SK-N-MC (cell line): ENCODE measurements around the gene PRKG1.

ENCODE experiments used
- DNase-seq: peaks from one replicate; pipeline ENCODE4 v3.0.0-alpha.2; 2011; ENCODE audit warnings: low read depth, low spot score
- H3K27ac ChIP-seq: fragments of 200-600 bp; sonication (generic); 2 replicates; pipeline ENCODE4 v1.5.1; 2016; ENCODE audit warnings: mixed run types
- H3K36me3 ChIP-seq: fragments of 200-600 bp; sonication (generic); 2 replicates; pipeline ENCODE4 v1.6.1; 2017; ENCODE audit warnings: antibody characterized with exemption, low read length, mixed read lengths; ENCODE audit not compliant: insufficient read depth
- H3K4me3 ChIP-seq: fragments of 200-600 bp; sonication (generic); 2 replicates; pipeline ENCODE4 v1.5.1; 2016
- H3K9ac ChIP-seq: fragments of 200-600 bp; sonication (generic); 2 replicates; pipeline ENCODE4 v1.8.0; 2017; ENCODE audit warnings: mixed run types, mixed read lengths; ENCODE audit not compliant: insufficient read length
- H3K9me3 ChIP-seq: fragments of 200-600 bp; sonication (generic); 2 replicates; pipeline ENCODE4 v1.6.1; 2017; ENCODE audit warnings: low read depth, mild to moderate bottlenecking, antibody characterized with exemption, low read length, moderate library complexity, mixed read lengths
- EZH2 ChIP-seq: fragments of 200-600 bp; sonication (generic); IDR thresholded peaks from one replicate; pipeline ENCODE4 v1.6.1; 2017; ENCODE audit warnings: antibody characterized with exemption
- FOXP2 ChIP-seq: optimal IDR thresholded peaks from 2 replicates; pipeline ENCODE3; 2011; ENCODE audit warnings: mild to moderate bottlenecking, moderate library complexity; ENCODE audit not compliant: insufficient read depth; ENCODE audit errors: extremely low read length, control extremely low read depth
- POLR2AphosphoS5 ChIP-seq: IDR thresholded peaks from 2 replicates; pipeline ENCODE4 v1.6.1; 2012; ENCODE audit warnings: mild to moderate bottlenecking, low read depth, low read length, borderline replicate concordance

PRKG1 gene

DNA sequence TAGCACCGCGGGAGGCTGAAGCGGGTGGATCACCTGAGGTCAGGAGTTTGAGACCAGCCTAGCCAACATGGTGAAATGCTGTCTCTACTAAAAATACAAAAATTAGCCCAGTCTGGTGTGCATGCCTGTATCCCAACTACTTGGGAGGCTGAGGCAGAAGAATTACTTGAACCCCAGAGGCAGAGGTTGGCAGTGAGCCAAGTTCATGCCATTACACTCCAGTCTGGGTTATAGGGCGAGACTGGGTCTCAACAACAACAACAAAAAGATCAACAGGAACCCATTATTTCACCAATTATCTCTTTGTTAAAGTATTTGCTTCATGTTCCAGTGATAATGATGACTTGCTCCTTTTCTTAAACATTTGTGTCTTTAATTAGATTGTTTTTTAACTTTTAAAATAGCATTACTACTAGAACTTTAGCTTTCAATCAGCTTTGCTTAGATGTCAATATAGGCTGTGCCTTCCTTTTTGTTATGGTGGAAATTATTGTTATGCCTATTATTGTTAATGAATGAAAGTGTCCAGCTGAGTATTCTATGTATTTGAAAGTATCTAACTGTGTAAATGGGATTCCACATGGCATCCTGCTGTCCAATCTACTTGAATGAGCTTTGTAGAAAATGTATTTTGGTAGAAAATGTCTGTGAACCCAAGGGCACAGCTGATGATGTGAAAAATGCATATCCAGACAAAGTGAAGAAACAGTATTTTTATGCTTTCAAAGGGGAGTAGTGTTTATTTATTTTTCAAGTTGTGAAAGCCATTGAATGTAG lies 686.8 kb downstream of the PRKG1 start:
- Histone ChIP-seq H3K9ac (no peak overlapping the region), H3K9me3 (no peaks in the 10 kb centered on the region), H3K4me3 (no peak overlapping the region), H3K36me3 (no peaks in the 10 kb centered on the region), H3K27ac (no peak overlapping the region)
- TF ChIP-seq EZH2 (no peak), POLR2AphosphoS5 (no peak), FOXP2 (no peak)
- no peak for DNase-seq

DNA sequence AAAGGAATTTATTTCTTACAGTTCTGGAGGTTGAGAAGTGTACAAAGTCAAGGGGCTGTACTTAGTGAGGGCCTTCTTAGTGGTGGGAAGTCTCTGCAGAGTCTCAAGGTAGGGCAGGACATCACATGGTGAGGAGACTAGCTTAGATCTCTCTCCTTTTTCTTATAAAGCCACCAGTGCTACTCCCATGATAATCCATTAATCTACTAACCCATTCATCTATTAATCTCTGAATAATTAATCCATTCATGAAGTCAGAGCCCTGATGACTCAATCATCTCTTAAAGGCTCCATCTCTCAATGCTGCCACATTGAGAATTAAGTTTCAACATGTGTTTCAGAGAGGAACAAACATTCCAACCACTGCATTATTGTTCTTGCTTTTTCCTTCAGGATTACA lies 689.5 kb downstream of the PRKG1 start:
- Histone ChIP-seq H3K9ac (no peak overlapping the region), H3K27ac (no peak overlapping the region), H3K36me3 (no peaks in the 10 kb centered on the region), H3K4me3 (no peak overlapping the region), H3K9me3 (no peaks in the 10 kb centered on the region)
- DNase-seq = no peak
- TF ChIP-seq EZH2 (no peak), FOXP2 (no peak), POLR2AphosphoS5 (no peak)

DNA sequence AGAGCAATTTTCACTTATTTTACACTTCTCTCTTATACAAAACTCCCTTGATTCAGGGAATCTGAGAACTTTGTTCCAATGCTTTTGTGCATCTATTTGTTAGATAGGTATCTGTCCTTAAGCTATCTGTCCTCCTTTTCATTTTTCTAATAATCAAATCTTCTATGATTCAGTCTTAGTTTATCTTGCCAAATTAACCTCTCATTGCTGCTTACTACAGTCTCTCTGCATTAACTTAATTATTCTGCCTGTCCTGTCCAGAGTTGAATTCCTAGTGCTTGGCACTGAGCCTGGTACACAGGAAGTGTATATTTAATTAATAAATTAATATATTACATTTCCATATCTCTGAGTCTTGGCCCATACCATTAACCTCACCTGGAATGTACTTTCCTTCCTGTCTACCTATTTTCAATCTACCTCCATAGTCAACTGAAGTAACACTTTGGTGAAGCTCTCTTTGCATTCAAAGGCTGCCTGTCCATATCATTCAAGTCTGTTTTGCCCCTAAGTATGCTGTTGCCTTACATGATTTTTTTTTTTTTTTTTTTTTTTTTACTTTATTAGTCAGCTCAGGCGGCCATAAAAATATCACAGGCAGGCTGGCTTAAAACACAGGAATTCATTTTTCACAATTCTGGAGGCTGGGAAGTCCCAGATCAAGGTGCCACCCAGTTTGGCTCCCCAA lies 691.1 kb downstream of the PRKG1 start:
- Histone ChIP-seq H3K27ac (no peak overlapping the region), H3K4me3 (no peak overlapping the region), H3K9me3 (no peaks in the 10 kb centered on the region), H3K9ac (no peak overlapping the region), H3K36me3 (no peaks in the 10 kb centered on the region)
- no peak for DNase-seq
- TF ChIP-seq FOXP2 = no peak
- TF ChIP-seq EZH2 = no peak

DNA sequence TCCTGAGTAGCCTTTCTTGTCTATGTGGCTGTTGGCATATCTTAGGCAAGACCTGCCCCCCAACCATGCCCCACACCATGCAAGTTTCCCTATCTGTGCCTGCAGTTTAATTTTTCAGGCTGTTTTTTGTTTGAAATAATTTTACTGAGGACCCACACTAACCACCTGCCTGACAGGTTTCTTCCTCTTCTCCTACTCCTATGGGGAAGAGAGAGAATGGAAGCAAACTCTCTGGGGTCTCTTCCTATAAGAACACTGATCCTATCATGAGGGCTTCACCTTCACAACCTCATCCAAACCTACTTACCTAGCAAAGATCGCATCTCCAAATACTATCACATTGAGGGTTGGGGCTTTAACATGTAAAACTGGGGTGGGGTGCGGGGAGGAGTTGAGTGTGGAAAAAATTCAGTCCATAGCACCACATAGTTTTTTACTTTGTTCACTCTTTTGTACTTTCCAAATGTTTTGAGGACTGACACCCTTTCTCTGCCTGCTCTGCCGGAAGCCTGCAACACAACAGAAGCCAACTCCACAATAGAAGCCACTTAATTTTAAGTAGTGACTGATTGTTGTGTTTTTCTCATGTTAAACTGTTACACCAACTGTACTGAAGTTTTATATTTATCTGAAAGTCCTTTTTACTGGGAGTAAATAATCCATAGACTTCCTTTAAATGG lies 692.3 kb downstream of the PRKG1 start:
- Histone ChIP-seq H3K27ac (no peak overlapping the region), H3K9ac (no peak overlapping the region), H3K4me3 (no peak overlapping the region), H3K9me3 (no peaks in the 10 kb centered on the region), H3K36me3 (no peaks in the 10 kb centered on the region)
- no peak for DNase-seq
- TF ChIP-seq FOXP2 (no peak), EZH2 (no peak), POLR2AphosphoS5 (no peak)

DNA sequence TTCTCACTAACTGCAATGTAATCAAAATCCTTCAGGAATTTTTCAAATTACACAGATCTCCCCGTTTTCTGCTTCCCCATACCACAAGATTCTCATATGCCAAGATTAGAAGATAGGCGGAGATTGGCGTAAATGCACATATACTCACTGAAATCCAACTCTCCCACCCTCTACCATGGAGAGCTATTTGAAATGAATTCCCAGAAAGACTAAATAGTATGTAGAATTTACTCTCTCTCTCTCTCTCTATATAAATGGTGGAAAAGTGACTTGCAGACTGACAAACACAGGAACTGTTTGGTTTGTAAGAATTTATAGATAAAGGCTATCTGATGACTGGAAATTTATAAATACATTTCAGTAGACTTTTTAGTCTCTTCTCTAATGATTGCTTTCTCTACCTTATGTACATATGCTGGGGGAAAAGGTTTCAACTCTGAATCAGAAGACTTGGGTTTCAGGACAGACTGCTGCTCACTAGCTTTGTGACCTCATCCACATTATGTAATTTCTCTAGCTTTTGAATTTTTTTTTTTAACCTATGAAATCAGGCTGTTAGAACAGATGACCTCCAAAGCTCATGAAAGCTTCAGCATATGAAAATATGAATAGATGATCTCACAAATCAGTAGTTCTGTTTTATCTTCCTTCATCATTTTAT lies 692.9 kb downstream of the PRKG1 start:
- TF ChIP-seq FOXP2 (no peak), POLR2AphosphoS5 (no peak), EZH2 (no peak)
- Histone ChIP-seq H3K4me3 (no peak overlapping the region), H3K36me3 (no peaks in the 10 kb centered on the region), H3K9ac (no peak overlapping the region), H3K27ac (no peak overlapping the region), H3K9me3 (no peaks in the 10 kb centered on the region)
- no peak for DNase-seq

DNA sequence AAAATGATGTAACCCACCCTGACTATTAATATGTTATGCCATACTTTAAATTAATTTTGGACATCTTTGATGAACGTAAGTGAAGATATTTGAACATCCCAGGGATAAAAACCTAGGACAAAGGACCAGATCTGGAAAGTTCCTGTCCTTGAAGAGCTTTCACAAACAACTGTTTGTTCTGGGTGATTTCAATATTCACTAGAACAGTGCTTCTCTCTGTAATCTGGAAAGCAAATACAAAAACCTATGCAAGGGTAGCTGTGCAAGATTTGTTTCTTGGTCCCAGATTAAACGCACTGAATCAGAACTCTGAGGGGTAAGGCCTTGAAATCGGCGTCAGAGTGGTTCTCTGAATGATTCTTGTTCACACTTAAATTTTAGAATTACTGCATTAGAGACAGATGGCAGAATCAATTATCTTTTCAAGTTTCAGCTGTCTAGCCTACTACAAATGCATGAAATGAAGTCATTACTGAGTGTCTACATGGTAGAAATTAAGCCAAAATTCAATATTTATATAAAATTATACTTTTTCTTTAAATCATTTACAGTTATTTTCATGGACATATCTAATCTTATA lies 694.7 kb downstream of the PRKG1 start:
- TF ChIP-seq FOXP2 (no peak), POLR2AphosphoS5 (no peak), EZH2 (no peak)
- no peak overlapping the region for H3K27ac ChIP-seq

DNA sequence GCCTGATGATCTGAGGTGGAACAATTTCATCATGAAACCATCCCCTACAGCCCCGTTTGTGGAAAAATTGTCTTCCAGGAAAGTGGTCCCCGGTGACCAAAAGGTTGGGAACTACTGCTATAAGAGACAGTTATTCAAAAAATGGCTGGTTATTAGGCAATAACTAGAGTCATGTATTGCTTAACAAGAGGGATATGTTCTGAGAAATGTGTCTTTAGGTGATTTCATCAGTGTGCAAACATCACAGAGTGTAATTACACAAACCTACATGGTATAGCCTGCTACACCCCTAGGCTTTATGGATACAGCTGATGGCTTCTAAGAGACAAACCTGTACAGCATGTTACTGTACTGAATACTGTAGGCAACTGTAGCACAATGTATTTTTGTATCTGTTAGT lies 696.4 kb downstream of the PRKG1 start:
- DNase-seq = no peak
- Histone ChIP-seq H3K9ac (no peak overlapping the region), H3K4me3 (no peak overlapping the region), H3K9me3 (no peaks in the 10 kb centered on the region), H3K27ac (no peak overlapping the region), H3K36me3 (no peaks in the 10 kb centered on the region)
- TF ChIP-seq EZH2 = no peak
- no peak for TF ChIP-seq POLR2AphosphoS5
- no peak for TF ChIP-seq FOXP2

More for the DNA sequence above, 694.7 kb downstream of the PRKG1 start:
- Histone ChIP-seq H3K36me3 (no peaks in the 10 kb centered on the region), H3K4me3 (no peak overlapping the region), H3K9me3 (no peaks in the 10 kb centered on the region), H3K9ac (no peak overlapping the region)
- no peak for DNase-seq

DNA sequence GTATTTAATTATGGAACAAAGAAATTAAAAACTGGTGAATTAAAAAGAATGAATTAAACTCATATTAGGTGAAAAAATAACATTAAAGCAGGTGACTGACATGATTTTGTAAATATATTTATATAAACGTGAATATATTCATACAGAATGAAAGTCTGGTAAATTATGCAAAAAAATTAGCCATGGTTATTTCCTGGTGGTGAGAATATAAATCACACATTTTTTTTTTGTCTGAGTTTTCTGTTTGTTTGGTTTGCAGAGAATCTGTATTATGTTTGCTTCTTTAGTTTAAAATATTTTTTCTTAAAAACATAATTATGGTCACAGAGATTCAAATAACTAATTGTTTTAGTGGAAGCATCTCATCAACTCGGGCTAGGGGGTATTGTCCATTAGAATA lies 698.1 kb downstream of the PRKG1 start:
- DNase-seq = no peak
- no peak overlapping the region for H3K4me3 ChIP-seq
- no peak overlapping the region for H3K9ac ChIP-seq
- TF ChIP-seq POLR2AphosphoS5 = no peak
- TF ChIP-seq FOXP2 = no peak
- TF ChIP-seq EZH2 = no peak
- H3K36me3 ChIP-seq = no peaks in the 10 kb centered on the region
- H3K27ac ChIP-seq = no peak overlapping the region
- H3K9me3 ChIP-seq = no peaks in the 10 kb centered on the region
